Measurements from ENCODE around the gene TAS2R42.
A peak's percentile ranks its signal among the peaks of the same experiment; 100 is the strongest.

TAS2R42 gene

GRCh38 chr12:11186837-11187236 lies at the start of gene TAS2R42:
TSS of gene TAS2R42 (minus strand) at chr12:11186937. CDS start at chr12:11186937, 0 bp downstream.
- no peak for DNase-seq

GRCh38 chr12:11233532-11233931 lies 46.8 kb upstream of the TAS2R42 start:
- DNase-seq: no peak

GRCh38 chr12:11228296-11228879 lies 41.7 kb upstream of the TAS2R42 start:
- no peak for DNase-seq

GRCh38 chr12:11227373-11227772 lies 40.6 kb upstream of the TAS2R42 start:
- DNase-seq: no peak

GRCh38 chr12:11209113-11209512 lies 22.4 kb upstream of the TAS2R42 start:
- DNase-seq: no peak

GRCh38 chr12:11204173-11204572 lies 17.4 kb upstream of the TAS2R42 start:
- DNase-seq: no peak

GRCh38 chr12:11202811-11203210 lies 16.1 kb upstream of the TAS2R42 start:
- no peak for DNase-seq

- no peak for DNase-seq
Measured at GRCh38 chr12:11183011-11183410, 3.7 kb downstream of the TAS2R42 start.

GRCh38 chr12:11182529-11182928 lies 4.2 kb downstream of the TAS2R42 start:
- DNase-seq: no peak

- DNase-seq: no peak
Measured at GRCh38 chr12:11178250-11178649, 8.5 kb downstream of the TAS2R42 start.

GRCh38 chr12:11174022-11174421 lies 12.7 kb downstream of the TAS2R42 start:
- no peak for DNase-seq

GRCh38 chr12:11171969-11172675 lies 14.6 kb downstream of the TAS2R42 start:
- DNase-seq: no peak

- DNase-seq: peak; percentile 71 to 81 (median 76)
Measured at GRCh38 chr12:11171145-11171968, 15.4 kb downstream of the TAS2R42 start, which contains the start of gene SMIM10L1. TSS of gene SMIM10L1 (plus strand) at chr12:11171194. CDS start at chr12:11171357, 163 bp downstream.

GRCh38 chr12:11170810-11171144 lies 16.0 kb downstream of the TAS2R42 start:
- no peak for DNase-seq

- no peak for DNase-seq
Measured at GRCh38 chr12:11166300-11166699, 20.4 kb downstream of the TAS2R42 start.

- no peak for DNase-seq
Measured at GRCh38 chr12:11164384-11164783, 22.4 kb downstream of the TAS2R42 start.

- no peak for DNase-seq
Measured at GRCh38 chr12:11162502-11162901, 24.2 kb downstream of the TAS2R42 start.

GRCh38 chr12:11158885-11159444 lies 27.8 kb downstream of the TAS2R42 start:
- no peak for DNase-seq

- DNase-seq: no peak
Measured at GRCh38 chr12:11154400-11154925, 32.3 kb downstream of the TAS2R42 start.

GRCh38 chr12:11152725-11153124 lies 34.0 kb downstream of the TAS2R42 start:
- DNase-seq: no peak

GRCh38 chr12:11150832-11151231 lies 35.9 kb downstream of the TAS2R42 start:
- no peak for DNase-seq

GRCh38 chr12:11147420-11147819 lies 39.3 kb downstream of the TAS2R42 start:
- no peak for DNase-seq

- DNase-seq: no peak
Measured at GRCh38 chr12:11144297-11144696, 42.4 kb downstream of the TAS2R42 start.

Data from activated CD4-positive, CD25-positive, alpha-beta regulatory T cell (primary cell).